HepG2 (cell line): ENCODE data around the gene ATP5PF. TPM values are rescaled to one million over a fixed set of nuclear protein-coding genes. Genes with fewer than 3 reads are reported as not detected.

Experiments used
- ATAC-seq: fragments of 200-7000 bp; cut with Tn5 transposase; 3 replicates; pipeline ENCODE4 v1.9.1; 2020; ENCODE audit warnings: mild to moderate bottlenecking, moderate library complexity
- Bru-seq: library from RNA; stranded (reverse); fragments of 400-500 nt; gene quantifications from one replicate; lab custom pipeline; 2021; lab: Mats Ljungman, UMichigan
- BruChase-seq, 2 experiments: library from RNA; stranded (reverse); fragments of 400-500 nt; gene quantifications; one replicate each; lab custom pipeline; 2021; lab: Mats Ljungman, UMichigan
- BruUV-seq: library from RNA; stranded (reverse); fragments of 400-500 nt; replicated peaks from 2 replicates; lab custom pipeline; 2021; lab: Mats Ljungman, UMichigan
- CTCF ChIA-PET: fragments of 300-600 bp; formaldehyde crosslinking; extraction: SDS; loops from one replicate; lab custom pipeline; 2021; ENCODE audit warnings: low total read pairs, inconsistent platforms, low intra/inter-chr PET ratio; lab: Yijun Ruan, JAX
- POLR2A ChIA-PET: fragments of 350-600 bp; sonication (Branson Sonifier 250); formaldehyde crosslinking; loops from one replicate; lab custom pipeline; 2020; ENCODE audit warnings: antibody characterized with exemption, inconsistent platforms; lab: Yijun Ruan, JAX
- DNase-seq: peaks from one replicate; pipeline ENCODE4 v3.0.0-alpha.2; 2015; ENCODE audit warnings: low spot score
- FAIRE-seq: peaks from 3 replicates; lab custom pipeline; 2011; peaks lifted over from hg19 to GRCh38; lab: Jason Lieb, UNC
- H2AFZ ChIP-seq: one replicate; pipeline ENCODE4 v1.6.1; 2011; ENCODE audit warnings: low read length, inconsistent platforms
- H3K27ac ChIP-seq: fragments of 300-600 bp; 3 replicates; pipeline ENCODE4 v1.8.0; 2011; ENCODE audit warnings: mixed run types, mild to moderate bottlenecking, mixed read lengths, low read length, inconsistent platforms; ENCODE audit not compliant: insufficient read depth; ENCODE audit errors: extremely low read length
- H3K27me3 ChIP-seq, 2 experiments: fragments of 200-600 bp in 1 of 2; 2 replicates in 1 of 2; 3 replicates in 1 of 2; pipeline versions ENCODE4 v1.6.0 to v1.8.0; 2011; ENCODE audit warnings: low read length in 2 of 2, mild to moderate bottlenecking in 2 of 2, moderate library complexity in 2 of 2, inconsistent platforms in 1 of 2; ENCODE audit not compliant: insufficient read depth in 2 of 2, control insufficient read depth in 1 of 2
- H3K36me3 ChIP-seq, 2 experiments: fragments of 200-600 bp in 1 of 2; replicated peaks in 1 of 2; 2 replicates in 1 of 2; 3 replicates in 1 of 2; pipeline versions ENCODE4 v1.5.1 to v1.8.0; 2011; ENCODE audit warnings: low read length in 2 of 2, inconsistent platforms in 1 of 2; ENCODE audit not compliant: insufficient read depth in 2 of 2, control insufficient read depth in 1 of 2
- H3K4me1 ChIP-seq: 2 replicates; pipeline ENCODE4 v1.5.1; 2012; ENCODE audit warnings: low read length, inconsistent platforms; ENCODE audit not compliant: insufficient read depth
- H3K4me2 ChIP-seq: 2 replicates; pipeline ENCODE4 v1.6.0; 2011; ENCODE audit warnings: low read depth, low read length, inconsistent platforms
- H3K4me3 ChIP-seq, 3 experiments: fragments of 200-600 bp in 1 of 3; sonication (generic), shearing (Covaris generic) in 1 of 3; replicated peaks in 1 of 3; 2 replicates each; pipeline ENCODE4 v1.5.1; 2011 to 2016; ENCODE audit warnings: low read length in 3 of 3, inconsistent platforms in 2 of 3, low read depth in 2 of 3, mild to moderate bottlenecking in 2 of 3, control low read depth in 1 of 3, mixed read lengths in 1 of 3; ENCODE audit not compliant: insufficient read depth in 1 of 3
- H3K79me2 ChIP-seq: one replicate; pipeline ENCODE4 v1.6.1; 2011; ENCODE audit warnings: low read length, inconsistent platforms; ENCODE audit not compliant: insufficient read depth
- H3K9ac ChIP-seq: 2 replicates; pipeline ENCODE4 v1.6.0; 2011; ENCODE audit warnings: mild to moderate bottlenecking, low read depth, low read length, inconsistent platforms; ENCODE audit not compliant: insufficient read depth
- H3K9me3 ChIP-seq: 2 replicates; pipeline ENCODE4 v1.5.1; 2012; ENCODE audit warnings: mild to moderate bottlenecking, low read length
- H4K20me1 ChIP-seq: 2 replicates; pipeline ENCODE4 v1.6.0; 2011; ENCODE audit warnings: inconsistent platforms, mild to moderate bottlenecking, low read length, moderate library complexity; ENCODE audit not compliant: insufficient read depth
- BRD4 ChIP-seq: sonication (generic); formaldehyde crosslinking; IDR thresholded peaks from 2 replicates; pipeline ENCODE4 v1.4.0; 2020; ENCODE audit warnings: missing genetic modification reagents
- CC2D1A ChIP-seq: sonication (generic); formaldehyde crosslinking; IDR thresholded peaks from 2 replicates; pipeline ENCODE4 v1.8.1; 2023; ENCODE audit warnings: mild to moderate bottlenecking, missing genetic modification reagents
- JUN ChIP-seq: sonication (generic); formaldehyde crosslinking; IDR thresholded peaks from 2 replicates; pipeline ENCODE4 v1.4.0; 2020; ENCODE audit warnings: mild to moderate bottlenecking, missing genetic modification reagents
- POGK ChIP-seq: sonication (generic); formaldehyde crosslinking; conservative IDR thresholded peaks from 2 replicates; pipeline ENCODE4 v1.8.0; 2022; ENCODE audit warnings: mild to moderate bottlenecking, moderate library complexity, missing genetic modification reagents
- SPEN ChIP-seq: sonication (generic); formaldehyde crosslinking; IDR thresholded peaks from 2 replicates; pipeline ENCODE4 v1.5.1; 2020; ENCODE audit warnings: low read depth, mild to moderate bottlenecking, missing genetic modification reagents
- ZBTB7B ChIP-seq: sonication (generic); formaldehyde crosslinking; IDR thresholded peaks from 2 replicates; pipeline ENCODE4 v1.4.0; 2020; ENCODE audit warnings: missing genetic modification reagents
- WGBS: methylation state at CpG from one replicate; pipeline ENCODE4 v1.1.6; 2017; ENCODE audit warnings: low lambda C conversion rate; 5-methylcytosine and 5-hydroxymethylcytosine counted together
- in situ Hi-C: cut with HindIII; loops from 2 replicates; pipeline ENCODE4 v1.10.0; 2017; ENCODE audit warnings: low pct_unique_long_range_greater_than_20kb; ENCODE audit not compliant: extremely low pct_ligation_motif_present
- intact Hi-C: fragments of 100-400 bp; cut with micrococcal nuclease; formaldehyde crosslinking; loops from one replicate; pipeline ENCODE4 v1.10.0; 2022; ENCODE audit not compliant: unreplicated experiment
- long read RNA-seq, 2 experiments: library from RNA in 1 of 2; library from polyadenylated mRNA in 1 of 2; stranded (forward) in 1 of 2; unstranded in 1 of 2; transcript quantifications; one replicate each; pipeline ENCODE4 v2.0.0, GENCODE V29; 2019 to 2022
- polyA minus RNA-seq, 3 experiments: library from RNA; depleted of rRNA, polyadenylated mRNA; stranded (reverse); fragments of >200 nt; gene quantifications; 2 replicates each; pipeline ENCODE4 v1.2.3, GENCODE V29; 2011; ENCODE audit warnings: low replicate concordance in 1 of 3
- polyA plus RNA-seq, 8 experiments: library from polyadenylated mRNA; depleted of rRNA in 3 of 8; stranded (reverse) in 7 of 8; unstranded in 1 of 8; fragments of >200 nt; fragmentation: Illumina TruSeq in 4 of 8; extraction: Trizol in 4 of 8; gene quantifications; 2 replicates each; pipeline versions ENCODE4 v1.2.1 to v1.2.3, GENCODE V29; 2011 to 2016; ENCODE audit warnings: low read depth in 4 of 8, missing spikeins in 1 of 8, mixed read lengths in 1 of 8; ENCODE audit not compliant: insufficient read depth in 1 of 8
- total RNA-seq, 5 experiments: library from RNA; depleted of rRNA; stranded (reverse); fragments of >200 nt; fragmentation: Illumina TruSeq; extraction: Trizol; gene quantifications; 2 replicates each; pipeline ENCODE4 v1.2.3, GENCODE V29; 2016; ENCODE audit warnings: low read depth in 1 of 5
- TF ChIP-seq, protein P1 (sequence below): sonication (generic); formaldehyde crosslinking; IDR thresholded peaks from 2 replicates; pipeline ENCODE4 v1.5.0; 2020; ENCODE audit warnings: mild to moderate bottlenecking, missing genetic modification reagents
- TF ChIP-seq, protein P2 (sequence below): sonication (generic); formaldehyde crosslinking; IDR thresholded peaks from 2 replicates; pipeline ENCODE4 v1.4.0; 2020; ENCODE audit warnings: missing genetic modification reagents
- TF ChIP-seq, protein P3 (sequence below): IDR thresholded peaks from 2 replicates; pipeline ENCODE4 v1.6.1; 2016; ENCODE audit warnings: missing genetic modification reagents, missing compliant biosample characterization

Gene ATP5PF, protein sequence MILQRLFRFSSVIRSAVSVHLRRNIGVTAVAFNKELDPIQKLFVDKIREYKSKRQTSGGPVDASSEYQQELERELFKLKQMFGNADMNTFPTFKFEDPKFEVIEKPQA
- 131 and 196 TPM in 2 replicates for total RNA-seq (2016; rRNA removed; fragmentation: Illumina TruSeq; extraction: Trizol)
- 111 and 137 TPM in 2 replicates for total RNA-seq (2016; cell fraction: cytosol; rRNA removed; fragmentation: Illumina TruSeq; extraction: Trizol; ENCODE audit: low read depth)
- 129 and 192 TPM in 2 replicates for total RNA-seq (2016; cell fraction: insoluble cytoplasmic fraction; rRNA removed; fragmentation: Illumina TruSeq; extraction: Trizol)
- total RNA-seq (2016; cell fraction: membrane; rRNA removed; fragmentation: Illumina TruSeq; extraction: Trizol): 114 and 139 TPM in 2 replicates
- total RNA-seq (2016; cell fraction: nucleus; rRNA removed; fragmentation: Illumina TruSeq; extraction: Trizol): 51.5 and 56.2 TPM in 2 replicates
- polyA plus RNA-seq (2011; rRNA removed): 116 and 157 TPM in 2 replicates
- 100 and 170 TPM in 2 replicates for polyA plus RNA-seq (2011; cell fraction: cytosol; rRNA removed)
- 23.6 and 25.7 TPM in 2 replicates for polyA plus RNA-seq (2011; cell fraction: nucleus; rRNA removed)
- polyA plus RNA-seq (2012): 135 and 216 TPM in 2 replicates
- polyA plus RNA-seq (2016; cell fraction: cytosol; fragmentation: Illumina TruSeq; extraction: Trizol; ENCODE audit: low read depth): 321 and 423 TPM in 2 replicates
- polyA plus RNA-seq (2016; cell fraction: insoluble cytoplasmic fraction; fragmentation: Illumina TruSeq; extraction: Trizol; ENCODE audit: low read depth): 436 and 450 TPM in 2 replicates
- polyA plus RNA-seq (2016; cell fraction: membrane; fragmentation: Illumina TruSeq; extraction: Trizol; ENCODE audit: low read depth): 253 and 314 TPM in 2 replicates
- polyA plus RNA-seq (2016; cell fraction: nucleus; fragmentation: Illumina TruSeq; extraction: Trizol; ENCODE audit: insufficient read depth, low read depth): 165 and 176 TPM in 2 replicates
- polyA minus RNA-seq (2011; rRNA and poly(A)+ RNA removed; ENCODE audit: low replicate concordance): 10.9 and 31.8 TPM in 2 replicates
- polyA minus RNA-seq (2011; cell fraction: cytosol; rRNA and poly(A)+ RNA removed): 26.7 and 33.7 TPM in 2 replicates
- polyA minus RNA-seq (2011; cell fraction: nucleus; rRNA and poly(A)+ RNA removed): 27.7 and 33.6 TPM in 2 replicates
- percentile 86 among the genes with signal in this experiment for Bru-seq, nascent RNA
- percentile 68 among the genes with signal in this experiment for BruChase-seq, experiment 1, labeled RNA remaining after a 6-hour chase
- percentile 68 among the genes with signal in this experiment for BruChase-seq, experiment 2, labeled RNA remaining after a 2-hour chase
- long read RNA-seq, experiment 1, transcript ATP5PF-201 (4 exons, 614 nt): major isoform, 250 of 321 reads
- long read RNA-seq, experiment 1, transcript ATP5PF-204 (4 exons, 1,179 nt): minor isoform, 18 of 321 reads
- long read RNA-seq, experiment 1, transcript ATP5PF-203 (4 exons, 647 nt): minor isoform, 11 of 321 reads
- long read RNA-seq, experiment 1, transcript ATP5PF-202 (4 exons, 826 nt): minor isoform, 23 of 321 reads
- long read RNA-seq, experiment 1, partial matches to known transcripts: 11 of 321 reads
- long read RNA-seq, experiment 1, other reads (novel, unspliced or antisense): 2 of 321 reads
- long read RNA-seq, experiment 2, transcript ATP5PF-204 (4 exons, 1,179 nt): minor isoform, 11 of 212 reads
- long read RNA-seq, experiment 2, transcript ATP5PF-202 (4 exons, 826 nt): minor isoform, 33 of 212 reads
- long read RNA-seq, experiment 2, transcript ATP5PF-203 (4 exons, 647 nt): minor isoform, 13 of 212 reads
- long read RNA-seq, experiment 2, transcript ATP5PF-201 (4 exons, 614 nt): major isoform, 130 of 212 reads
- long read RNA-seq, experiment 2, partial matches to known transcripts: 19 of 212 reads
- long read RNA-seq, experiment 2, other reads (novel, unspliced or antisense): 4 of 212 reads

DNA sequence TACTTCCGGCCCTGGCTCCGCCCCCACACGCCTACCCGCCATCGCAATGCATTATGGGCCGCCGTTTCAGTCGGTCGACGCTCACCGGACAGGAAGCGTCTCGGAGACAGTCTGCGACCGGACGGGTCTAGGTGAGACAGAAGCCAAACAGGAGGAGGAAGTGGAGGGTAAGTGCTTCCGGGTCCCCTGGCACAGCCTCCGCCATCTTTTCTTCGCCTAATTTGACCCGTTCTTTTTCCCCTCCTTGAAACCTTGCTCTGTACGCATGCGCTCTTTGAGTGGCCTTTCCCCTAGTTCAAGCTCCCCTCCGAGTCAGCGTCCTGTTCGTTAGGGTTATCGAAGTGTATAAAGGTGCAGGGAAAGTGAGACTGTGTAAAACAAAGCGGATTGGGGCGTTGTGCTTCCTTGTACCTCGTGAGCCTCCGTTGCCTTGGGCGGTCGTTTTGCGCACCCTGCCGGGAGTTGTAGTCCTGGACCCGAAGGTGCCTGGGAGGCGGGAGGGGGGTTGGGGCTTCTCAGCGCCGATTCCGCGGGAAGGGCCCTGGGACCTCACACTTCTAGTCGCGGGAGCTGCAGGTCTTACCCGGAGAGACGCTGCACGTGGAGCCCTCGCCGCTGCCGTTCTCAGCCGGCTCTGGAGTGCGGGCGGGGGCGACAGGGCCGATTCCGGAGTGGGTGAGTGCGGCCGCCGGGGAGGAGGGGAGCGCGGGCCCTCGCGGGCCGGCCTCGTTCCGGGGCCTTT is at the start of gene ATP5PF, which contains the start of gene GABPA:
Gene ATP5PF, minus strand, starts transcription at position 1 of the 742 bp plus-strand sequence. CDS start 5,110 bp downstream, outside the sequence.
Gene GABPA, plus strand, starts transcription at position 69 of the 742 bp plus-strand sequence. CDS start 6,627 bp downstream, outside the sequence.
- peaks cover 70% of the 10 kb centered on the region for H3K79me2 ChIP-seq
- ChIA-PET CTCF (interaction anchor here (1.6 kb wide), 1 partner anchor 66 kb away, joined by 5 read pairs; no protein-coding TSS in a partner anchor), POLR2A (interaction anchor here (1.4 to 2.2 kb wide), 3 partner anchors 13 to 129 kb away, joined by 6 to 9 read pairs (median 8); no protein-coding TSS in a partner anchor)
- FAIRE-seq (peak; percentile 98), DNase-seq (peak; percentile 97), ATAC-seq (peak; percentile 93)
- peaks cover 2 to 6% of the 10 kb centered on the region in 2 experiments; a peak in 3 of 5 replicates for H3K36me3 ChIP-seq
- no peaks in the 10 kb centered on the region for H3K9me3 ChIP-seq
- H3K27ac ChIP-seq: peak within 1 kb of the TSS; percentile 100
- in situ Hi-C loops (loop anchor here (5.0 kb wide), 1 partner anchor 128 kb away; the partner anchor contains the start of gene MRPL39), intact Hi-C loops (loop anchor here (1.0 to 5.0 kb wide), 2 partner anchors 128 to 262 kb away; partner anchors contain the start of gene MRPL39)
- peak within 1 kb of the TSS; percentile 100 for H3K9ac ChIP-seq
- WGBS: under 1% methylated on average over 25 of the region's 64 CpGs
- H3K4me3 ChIP-seq: peak within 1 kb of the TSS; percentile 72 to 100 (median 96)
- H2AFZ ChIP-seq: peak within 1 kb of the TSS; percentile 97
- no peaks in the 10 kb centered on the region; a peak in 1 of 5 replicates for H3K27me3 ChIP-seq
- H3K4me1 ChIP-seq: peaks cover 32% of the 10 kb centered on the region
- no TSS peak for BruUV-seq
- H3K4me2 ChIP-seq: peak within 1 kb of the TSS; percentile 92
- H4K20me1 ChIP-seq: peaks cover 16% of the 10 kb centered on the region; the same call in 1 of the 2 replicates
- TF ChIP-seq, protein P1, sequence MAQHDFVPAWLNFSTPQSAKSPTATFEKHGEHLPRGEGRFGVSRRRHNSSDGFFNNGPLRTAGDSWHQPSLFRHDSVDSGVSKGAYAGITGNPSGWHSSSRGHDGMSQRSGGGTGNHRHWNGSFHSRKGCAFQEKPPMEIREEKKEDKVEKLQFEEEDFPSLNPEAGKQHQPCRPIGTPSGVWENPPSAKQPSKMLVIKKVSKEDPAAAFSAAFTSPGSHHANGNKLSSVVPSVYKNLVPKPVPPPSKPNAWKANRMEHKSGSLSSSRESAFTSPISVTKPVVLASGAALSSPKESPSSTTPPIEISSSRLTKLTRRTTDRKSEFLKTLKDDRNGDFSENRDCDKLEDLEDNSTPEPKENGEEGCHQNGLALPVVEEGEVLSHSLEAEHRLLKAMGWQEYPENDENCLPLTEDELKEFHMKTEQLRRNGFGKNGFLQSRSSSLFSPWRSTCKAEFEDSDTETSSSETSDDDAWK (CRISPR knock-in tag): no peak
- TF ChIP-seq, protein P2, sequence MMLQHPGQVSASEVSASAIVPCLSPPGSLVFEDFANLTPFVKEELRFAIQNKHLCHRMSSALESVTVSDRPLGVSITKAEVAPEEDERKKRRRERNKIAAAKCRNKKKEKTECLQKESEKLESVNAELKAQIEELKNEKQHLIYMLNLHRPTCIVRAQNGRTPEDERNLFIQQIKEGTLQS (CRISPR knock-in tag): no peak
- TF ChIP-seq JUN (peak; percentile 68; the same call in 1 of the 2 replicates), CC2D1A (no peak), SPEN (CRISPR knock-in tag) (peak; percentile 32), POGK (CRISPR knock-in tag) (peak; percentile 89), BRD4 (CRISPR knock-in tag) (peak; percentile 18; the same call in 1 of the 2 replicates), ZBTB7B (CRISPR knock-in tag) (no peak)
- TF ChIP-seq, protein P3, sequence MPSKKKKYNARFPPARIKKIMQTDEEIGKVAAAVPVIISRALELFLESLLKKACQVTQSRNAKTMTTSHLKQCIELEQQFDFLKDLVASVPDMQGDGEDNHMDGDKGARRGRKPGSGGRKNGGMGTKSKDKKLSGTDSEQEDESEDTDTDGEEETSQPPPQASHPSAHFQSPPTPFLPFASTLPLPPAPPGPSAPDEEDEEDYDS (CRISPR knock-in tag): peak; percentile 95
